HepG2 (cell line): ENCODE results near the gene SNX11. TPM values are rescaled to one million over a fixed set of nuclear protein-coding genes. Genes with fewer than 3 reads are reported as not detected.

Source experiments
- ATAC-seq: fragments of 200-7000 bp; cut with Tn5 transposase; 3 replicates; pipeline ENCODE4 v1.9.1; 2020; ENCODE audit warnings: mild to moderate bottlenecking, moderate library complexity
- BruUV-seq: library from RNA; stranded (reverse); fragments of 400-500 nt; replicated peaks from 2 replicates; lab custom pipeline; 2021; lab: Mats Ljungman, UMichigan
- CTCF ChIA-PET: fragments of 300-600 bp; formaldehyde crosslinking; extraction: SDS; loops from one replicate; lab custom pipeline; 2021; ENCODE audit warnings: low total read pairs, inconsistent platforms, low intra/inter-chr PET ratio; lab: Yijun Ruan, JAX
- POLR2A ChIA-PET: fragments of 350-600 bp; sonication (Branson Sonifier 250); formaldehyde crosslinking; loops from one replicate; lab custom pipeline; 2020; ENCODE audit warnings: antibody characterized with exemption, inconsistent platforms; lab: Yijun Ruan, JAX
- DNase-seq: peaks from one replicate; pipeline ENCODE4 v3.0.0-alpha.2; 2015; ENCODE audit warnings: low spot score
- FAIRE-seq: peaks from 3 replicates; lab custom pipeline; 2011; peaks lifted over from hg19 to GRCh38; lab: Jason Lieb, UNC
- H2AFZ ChIP-seq: one replicate; pipeline ENCODE4 v1.6.1; 2011; ENCODE audit warnings: low read length, inconsistent platforms
- H3K27ac ChIP-seq: fragments of 300-600 bp; 3 replicates; pipeline ENCODE4 v1.8.0; 2011; ENCODE audit warnings: mixed run types, mild to moderate bottlenecking, mixed read lengths, low read length, inconsistent platforms; ENCODE audit not compliant: insufficient read depth; ENCODE audit errors: extremely low read length
- H3K27me3 ChIP-seq, 2 experiments: fragments of 200-600 bp in 1 of 2; 2 replicates in 1 of 2; 3 replicates in 1 of 2; pipeline versions ENCODE4 v1.6.0 to v1.8.0; 2011; ENCODE audit warnings: low read length in 2 of 2, mild to moderate bottlenecking in 2 of 2, moderate library complexity in 2 of 2, inconsistent platforms in 1 of 2; ENCODE audit not compliant: insufficient read depth in 2 of 2, control insufficient read depth in 1 of 2
- H3K36me3 ChIP-seq, 2 experiments: fragments of 200-600 bp in 1 of 2; replicated peaks in 1 of 2; 2 replicates in 1 of 2; 3 replicates in 1 of 2; pipeline versions ENCODE4 v1.5.1 to v1.8.0; 2011; ENCODE audit warnings: low read length in 2 of 2, inconsistent platforms in 1 of 2; ENCODE audit not compliant: insufficient read depth in 2 of 2, control insufficient read depth in 1 of 2
- H3K4me1 ChIP-seq: 2 replicates; pipeline ENCODE4 v1.5.1; 2012; ENCODE audit warnings: low read length, inconsistent platforms; ENCODE audit not compliant: insufficient read depth
- H3K4me2 ChIP-seq: 2 replicates; pipeline ENCODE4 v1.6.0; 2011; ENCODE audit warnings: low read depth, low read length, inconsistent platforms
- H3K4me3 ChIP-seq, 3 experiments: fragments of 200-600 bp in 1 of 3; sonication (generic), shearing (Covaris generic) in 1 of 3; replicated peaks in 1 of 3; 2 replicates each; pipeline ENCODE4 v1.5.1; 2011 to 2016; ENCODE audit warnings: low read length in 3 of 3, inconsistent platforms in 2 of 3, low read depth in 2 of 3, mild to moderate bottlenecking in 2 of 3, control low read depth in 1 of 3, mixed read lengths in 1 of 3; ENCODE audit not compliant: insufficient read depth in 1 of 3
- H3K79me2 ChIP-seq: one replicate; pipeline ENCODE4 v1.6.1; 2011; ENCODE audit warnings: low read length, inconsistent platforms; ENCODE audit not compliant: insufficient read depth
- H3K9ac ChIP-seq: 2 replicates; pipeline ENCODE4 v1.6.0; 2011; ENCODE audit warnings: mild to moderate bottlenecking, low read depth, low read length, inconsistent platforms; ENCODE audit not compliant: insufficient read depth
- H3K9me3 ChIP-seq: 2 replicates; pipeline ENCODE4 v1.5.1; 2012; ENCODE audit warnings: mild to moderate bottlenecking, low read length
- H4K20me1 ChIP-seq: 2 replicates; pipeline ENCODE4 v1.6.0; 2011; ENCODE audit warnings: inconsistent platforms, mild to moderate bottlenecking, low read length, moderate library complexity; ENCODE audit not compliant: insufficient read depth
- ELF4 ChIP-seq: sonication (generic); formaldehyde crosslinking; IDR thresholded peaks from 2 replicates; pipeline ENCODE4 v1.5.0; 2020; ENCODE audit warnings: missing genetic modification reagents, mild to moderate bottlenecking, moderate library complexity, borderline replicate concordance
- HOXD1 ChIP-seq: sonication (generic); formaldehyde crosslinking; IDR thresholded peaks from 2 replicates; pipeline ENCODE4 v1.5.0; 2020; ENCODE audit warnings: missing genetic modification reagents
- NFIC ChIP-seq: IDR thresholded peaks from 2 replicates; pipeline ENCODE4 v1.6.1; 2012; ENCODE audit warnings: mild to moderate bottlenecking, low read length, inconsistent platforms
- NR1H2 ChIP-seq: sonication (generic); formaldehyde crosslinking; IDR thresholded peaks from 2 replicates; pipeline ENCODE4 v1.8.1; 2022; ENCODE audit warnings: low read depth, missing genetic modification reagents, borderline replicate concordance
- PPARG ChIP-seq: conservative IDR thresholded peaks from 2 replicates; pipeline ENCODE4 v1.6.1; 2016; ENCODE audit warnings: missing biosample characterization, missing genetic modification reagents
- RCOR2 ChIP-seq: IDR thresholded peaks from 2 replicates; pipeline ENCODE4 v1.6.1; 2016; ENCODE audit warnings: missing biosample characterization, missing genetic modification reagents
- TARDBP ChIP-seq: sonication (generic); formaldehyde crosslinking; IDR thresholded peaks from 2 replicates; pipeline ENCODE4 v1.8.0; 2022; ENCODE audit warnings: mild to moderate bottlenecking, missing genetic modification reagents
- ZNF101 ChIP-seq: sonication (generic); formaldehyde crosslinking; IDR thresholded peaks from 2 replicates; pipeline ENCODE4 v1.4.0; 2020; ENCODE audit warnings: mild to moderate bottlenecking, low read depth, missing genetic modification reagents, borderline replicate concordance
- ZNF180 ChIP-seq: sonication (generic); formaldehyde crosslinking; IDR thresholded peaks from 2 replicates; pipeline ENCODE4 v1.4.0; 2020; ENCODE audit warnings: low read depth, missing genetic modification reagents, borderline replicate concordance
- ZNF460 ChIP-seq: sonication (generic); formaldehyde crosslinking; IDR thresholded peaks from 2 replicates; pipeline ENCODE4 v1.5.1; 2020; ENCODE audit warnings: missing genetic modification reagents, mild to moderate bottlenecking, borderline replicate concordance
- ZNF615 ChIP-seq: sonication (generic); formaldehyde crosslinking; IDR thresholded peaks from 2 replicates; pipeline ENCODE4 v1.5.0; 2020; ENCODE audit warnings: mild to moderate bottlenecking, missing genetic modification reagents, borderline replicate concordance
- ZNF644 ChIP-seq: IDR thresholded peaks from 2 replicates; pipeline ENCODE4 v1.6.1; 2016; ENCODE audit warnings: low read depth
- ZNF740 ChIP-seq: sonication (generic); formaldehyde crosslinking; IDR thresholded peaks from 2 replicates; pipeline ENCODE4 v1.4.0; 2020; ENCODE audit warnings: missing genetic modification reagents
- ZNF773 ChIP-seq: sonication (generic); formaldehyde crosslinking; IDR thresholded peaks from 2 replicates; pipeline ENCODE4 v1.4.0; 2020; ENCODE audit warnings: missing genetic modification reagents, borderline replicate concordance
- ZNF790 ChIP-seq: sonication (generic); formaldehyde crosslinking; IDR thresholded peaks from 2 replicates; pipeline ENCODE4 v1.8.0; 2022; ENCODE audit warnings: missing genetic modification reagents, mild to moderate bottlenecking, borderline replicate concordance
- WGBS: methylation state at CpG from one replicate; pipeline ENCODE4 v1.1.6; 2017; ENCODE audit warnings: low lambda C conversion rate; 5-methylcytosine and 5-hydroxymethylcytosine counted together
- in situ Hi-C: cut with HindIII; loops from 2 replicates; pipeline ENCODE4 v1.10.0; 2017; ENCODE audit warnings: low pct_unique_long_range_greater_than_20kb; ENCODE audit not compliant: extremely low pct_ligation_motif_present
- intact Hi-C: fragments of 100-400 bp; cut with micrococcal nuclease; formaldehyde crosslinking; loops from one replicate; pipeline ENCODE4 v1.10.0; 2022; ENCODE audit not compliant: unreplicated experiment
- polyA plus RNA-seq, 8 experiments: library from polyadenylated mRNA; depleted of rRNA in 3 of 8; stranded (reverse) in 7 of 8; unstranded in 1 of 8; fragments of >200 nt; fragmentation: Illumina TruSeq in 4 of 8; extraction: Trizol in 4 of 8; gene quantifications; 2 replicates each; pipeline versions ENCODE4 v1.2.1 to v1.2.3, GENCODE V29; 2011 to 2016; ENCODE audit warnings: low read depth in 4 of 8, missing spikeins in 1 of 8, mixed read lengths in 1 of 8; ENCODE audit not compliant: insufficient read depth in 1 of 8
- total RNA-seq, 5 experiments: library from RNA; depleted of rRNA; stranded (reverse); fragments of >200 nt; fragmentation: Illumina TruSeq; extraction: Trizol; gene quantifications; 2 replicates each; pipeline ENCODE4 v1.2.3, GENCODE V29; 2016; ENCODE audit warnings: low read depth in 1 of 5
- TF ChIP-seq, protein P1 (sequence below): sonication (generic); formaldehyde crosslinking; IDR thresholded peaks from 2 replicates; pipeline ENCODE4 v1.4.0; 2020; ENCODE audit warnings: mild to moderate bottlenecking, missing genetic modification reagents
- TF ChIP-seq, protein P2 (sequence below): sonication (generic); formaldehyde crosslinking; IDR thresholded peaks from 2 replicates; pipeline ENCODE4 v1.8.0; 2022; ENCODE audit warnings: mild to moderate bottlenecking, missing genetic modification reagents, borderline replicate concordance

Gene SNX11
- total and polyA plus RNA-seq, 2 of the 13 experiments (the other 11 are each of a cell fraction or from before 2014, with no cell fraction given), result 12.9 to 14.0 TPM

- Histone ChIP-seq H3K4me3 (peak overlapping the region; percentile 90), H3K9me3 (no peaks in the 10 kb centered on the region), H4K20me1 (0 out of 2 replicates have a peak, but pooled peaks cover 3% of the 10 kb centered on the region), H3K27me3 (no peaks in the 10 kb centered on the region), H2AFZ (no peak overlapping the region), H3K36me3 (no peaks in the 10 kb centered on the region; a peak in 1 of 5 replicates), H3K79me2 (peaks cover 45% of the 10 kb centered on the region), H3K27ac (peak overlapping the region; percentile 84), H3K4me2 (peak overlapping the region; percentile 72), H3K9ac (peak overlapping the region; percentile 79), H3K4me1 (peaks cover 27% of the 10 kb centered on the region)
- no peak for DNase-seq
- no peak for TF ChIP-seq ZNF460 (CRISPR knock-in tag)
- no peak for TF ChIP-seq ZNF790 (CRISPR knock-in tag)
- 0 out of 2 replicates have a peak, but pooled peaks have one; percentile 13 for TF ChIP-seq ELF4
- TF ChIP-seq, protein P1, sequence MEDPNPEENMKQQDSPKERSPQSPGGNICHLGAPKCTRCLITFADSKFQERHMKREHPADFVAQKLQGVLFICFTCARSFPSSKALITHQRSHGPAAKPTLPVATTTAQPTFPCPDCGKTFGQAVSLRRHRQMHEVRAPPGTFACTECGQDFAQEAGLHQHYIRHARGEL, result no peak
- TF ChIP-seq HOXD1 (CRISPR knock-in tag), result no peak
- no peak for TF ChIP-seq TARDBP (CRISPR knock-in tag)
- intact Hi-C loops, result loop anchor here (2.0 kb wide), 1 partner anchor 75 kb away; no protein-coding TSS in a partner anchor
- in situ Hi-C loops, result no loop called here
- FAIRE-seq, result no peak
- ChIA-PET CTCF (no interaction called here), POLR2A (interaction anchor here (1.3 to 2.2 kb wide), 3 partner anchors 14 to 205 kb away, joined by 3 to 19 read pairs (median 6); partner anchors contain the start of genes NFE2L1 and SP2)
- WGBS, result 7% methylated on average over 10 of the region's 10 CpGs
- no peak for ATAC-seq
- BruUV-seq, result TSS peak; percentile 77
Observed at GRCh38 chr17:48100160-48100559, 7.4 kb upstream of the SNX11 start.

GRCh38 chr17:48100591-48101011 is 7.0 kb upstream of the SNX11 start:
- no peaks in the 10 kb centered on the region for H3K9me3 ChIP-seq
- peak overlapping the region; percentile 90 for H3K4me3 ChIP-seq
- peaks cover 41% of the 10 kb centered on the region for H3K79me2 ChIP-seq
- 0 out of 2 replicates have a peak, but pooled peaks cover 3% of the 10 kb centered on the region for H4K20me1 ChIP-seq
- ATAC-seq (peak; percentile 58), DNase-seq (peak; percentile 54), FAIRE-seq (no peak)
- no peaks in the 10 kb centered on the region for H3K27me3 ChIP-seq
- H3K4me2 ChIP-seq, result peak overlapping the region; percentile 72
- intact Hi-C loops (loop anchor here (2.0 kb wide), 1 partner anchor 76 kb away; no protein-coding TSS in a partner anchor), in situ Hi-C loops (no loop called here)
- POLR2A ChIA-PET, result interaction anchor here (1.3 to 2.2 kb wide), 3 partner anchors 14 to 205 kb away, joined by 3 to 19 read pairs (median 6); partner anchors contain the start of genes NFE2L1 and SP2
- BruUV-seq, result no TSS peak
- H3K36me3 ChIP-seq, result no peaks in the 10 kb centered on the region; a peak in 1 of 5 replicates
- H3K27ac ChIP-seq, result peak overlapping the region; percentile 84
- CTCF ChIA-PET, result no interaction called here
- peaks cover 27% of the 10 kb centered on the region for H3K4me1 ChIP-seq
- 2% methylated on average over 23 of the region's 23 CpGs for WGBS
- H3K9ac ChIP-seq, result peak overlapping the region; percentile 79
- no peak overlapping the region for H2AFZ ChIP-seq
- no peak for TF ChIP-seq RCOR2 (CRISPR knock-in tag)
- TF ChIP-seq PPARG (CRISPR knock-in tag), result no peak
- TF ChIP-seq NFIC, result no peak
- TF ChIP-seq ZNF740 (CRISPR knock-in tag), result no peak
- TF ChIP-seq ZNF644 (CRISPR knock-in tag), result no peak
- TF ChIP-seq ZNF101 (CRISPR knock-in tag), result no peak
- TF ChIP-seq, protein P2, sequence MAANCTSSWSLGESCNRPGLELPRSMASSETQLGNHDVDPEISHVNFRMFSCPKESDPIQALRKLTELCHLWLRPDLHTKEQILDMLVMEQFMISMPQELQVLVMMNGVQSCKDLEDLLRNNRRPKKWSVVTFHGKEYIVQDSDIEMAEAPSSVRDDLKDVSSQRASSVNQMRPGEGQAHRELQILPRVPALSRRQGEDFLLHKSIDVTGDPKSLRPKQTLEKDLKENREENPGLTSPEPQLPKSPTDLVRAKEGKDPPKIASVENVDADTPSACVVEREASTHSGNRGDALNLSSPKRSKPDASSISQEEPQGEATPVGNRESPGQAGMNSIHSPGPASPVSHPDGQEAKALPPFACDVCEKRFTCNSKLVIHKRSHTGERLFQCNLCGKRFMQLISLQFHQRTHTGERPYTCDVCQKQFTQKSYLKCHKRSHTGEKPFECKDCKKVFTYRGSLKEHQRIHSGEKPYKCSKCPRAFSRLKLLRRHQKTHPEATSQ (CRISPR knock-in tag), result no peak
- no peak for TF ChIP-seq ZNF773 (CRISPR knock-in tag)
- no peak for TF ChIP-seq NR1H2 (CRISPR knock-in tag)
- 0 out of 2 replicates have a peak, but pooled peaks have one; percentile 21 for TF ChIP-seq ZNF615 (CRISPR knock-in tag)
- TF ChIP-seq ZNF180, result no peak
